Midbrain (tissue), 1 donor: ENCODE measurements around the gene HHATL.

Experiments used
- DNase-seq: peaks from one replicate; lab custom pipeline; 2025; lab: John Stamatoyannopoulos, UW

Gene HHATL

GRCh38 chr3:42664438-42664803 lies 38.2 kb downstream of the HHATL start:
- no peak for DNase-seq

GRCh38 chr3:42663581-42664437 lies 38.8 kb downstream of the HHATL start:
- DNase-seq = no peak

- no peak for DNase-seq
Measured at GRCh38 chr3:42662813-42663535, 39.6 kb downstream of the HHATL start.

GRCh38 chr3:42662037-42662812 lies 40.4 kb downstream of the HHATL start:
- no peak for DNase-seq

- DNase-seq = no peak
Measured at GRCh38 chr3:42661593-42662022, 41.0 kb downstream of the HHATL start.

- no peak for DNase-seq
Measured at GRCh38 chr3:42660898-42661297, 41.7 kb downstream of the HHATL start.

- DNase-seq = no peak
Measured at GRCh38 chr3:42660131-42660715, 42.4 kb downstream of the HHATL start.

GRCh38 chr3:42659451-42660130 lies 43.0 kb downstream of the HHATL start:
- DNase-seq = no peak

GRCh38 chr3:42658771-42659390 lies 43.7 kb downstream of the HHATL start:
- DNase-seq = no peak

- peak; percentile 19 for DNase-seq
Measured at GRCh38 chr3:42658091-42658770, 44.4 kb downstream of the HHATL start.

- no peak for DNase-seq
Measured at GRCh38 chr3:42657675-42658074, 44.9 kb downstream of the HHATL start.

- DNase-seq = no peak
Measured at GRCh38 chr3:42656680-42657610, 45.7 kb downstream of the HHATL start.

GRCh38 chr3:42655980-42656679 lies 46.5 kb downstream of the HHATL start:
- DNase-seq = no peak

GRCh38 chr3:42655331-42655888 lies 47.2 kb downstream of the HHATL start:
- DNase-seq = peak; percentile 31

GRCh38 chr3:42654331-42655201 lies 48.0 kb downstream of the HHATL start:
- peak; percentile 84 for DNase-seq

- DNase-seq = peak; percentile 65
Measured at GRCh38 chr3:42653560-42654330, 48.9 kb downstream of the HHATL start, which contains the start of gene ZBTB47. TSS of gene ZBTB47 (plus strand) at chr3:42653697. CDS start at chr3:42658356, 4,659 bp downstream.

- no peak for DNase-seq
Measured at GRCh38 chr3:42653303-42653559, 49.4 kb downstream of the HHATL start.
